HCT116 (cell line): ENCODE data around the gene TDRD9. TPM values are rescaled to one million over a fixed set of nuclear protein-coding genes. Genes with fewer than 3 reads are reported as not detected.
"Not testable (repeated sequence)": the region's sequence is repeated elsewhere in the genome, so short reads cannot be mapped to it uniquely, and the experiment has no call there.

Experiments used
- ATAC-seq: fragments of 200-7000 bp; cut with Tn5 transposase; 2 replicates; pipeline ENCODE4 v1.9.1; 2020; ENCODE audit warnings: mild to moderate bottlenecking, moderate library complexity
- BruUV-seq: library from RNA; stranded (reverse); fragments of 400-500 nt; replicated peaks from 2 replicates; lab custom pipeline; 2021; lab: Mats Ljungman, UMichigan
- CTCF ChIA-PET: fragments of 300-600 bp; sonication (Branson Sonifier 250); formaldehyde crosslinking; loops from one replicate; lab custom pipeline; 2021; ENCODE audit warnings: antibody characterized with exemption; lab: Charles Lee
- POLR2A ChIA-PET: fragments of 300-600, 350-600 bp; sonication (Branson Sonifier 250); formaldehyde crosslinking; loops from one replicate; lab custom pipeline; 2021; ENCODE audit warnings: antibody characterized with exemption; lab: Charles Lee
- RAD21 ChIA-PET, 2 experiments: fragments of 300-600 bp; sonication (Branson Sonifier 250); formaldehyde crosslinking; loops; one replicate each; lab custom pipeline; 2023; ENCODE audit warnings: low total read pairs in 2 of 2; ENCODE audit not compliant: uncharacterized antibody in 2 of 2, unreplicated experiment in 2 of 2, low non-redundant PET in 1 of 2; lab: Charles Lee
- DNase-seq: peaks from one replicate; pipeline ENCODE4 v3.0.0-alpha.2; 2010; ENCODE audit warnings: low read depth, low spot score
- H2AFZ ChIP-seq: fragments of 200-600 bp; shearing (Covaris generic), sonication (generic); 2 replicates; pipeline ENCODE4 v1.6.1; 2017; ENCODE audit warnings: low read depth, mixed run types, mixed read lengths, antibody characterized with exemption, low read length; ENCODE audit not compliant: poor library complexity, severe bottlenecking
- H3K27ac ChIP-seq: 2 replicates; pipeline ENCODE4 v1.5.1; 2012; ENCODE audit warnings: low read depth, low read length
- H3K27me3 ChIP-seq: fragments of 200-600 bp; sonication (generic); 2 replicates; pipeline ENCODE4 v1.6.1; 2016; ENCODE audit warnings: mixed run types, low read length, mixed read lengths; ENCODE audit not compliant: insufficient read depth
- H3K36me3 ChIP-seq, 2 experiments: fragments of 200-500 bp in 1 of 2; fragments of 200-600 bp in 1 of 2; sonication (Bioruptor generic) in 1 of 2; sonication (generic) in 1 of 2; 2 replicates each; pipeline versions ENCODE4 v1.5.1 to v1.6.1; 2014 to 2016; ENCODE audit warnings: low read length in 2 of 2, inconsistent platforms in 1 of 2, mixed read lengths in 1 of 2, mixed run types in 1 of 2; ENCODE audit not compliant: insufficient read depth in 2 of 2, control insufficient read depth in 1 of 2
- H3K4me1 ChIP-seq, 2 experiments: fragments of 200-600 bp in 1 of 2; sonication (generic) in 1 of 2; 2 replicates each; pipeline versions ENCODE4 v1.5.1 to v1.6.1; 2012 to 2017; ENCODE audit warnings: low read length in 2 of 2, inconsistent platforms in 1 of 2, mild to moderate bottlenecking in 1 of 2, mixed read lengths in 1 of 2, mixed run types in 1 of 2, moderate library complexity in 1 of 2; ENCODE audit not compliant: insufficient read depth in 2 of 2, control insufficient read depth in 1 of 2
- H3K4me2 ChIP-seq: fragments of 200-600 bp; sonication (generic); 2 replicates; pipeline ENCODE4 v1.6.1; 2017; ENCODE audit warnings: mixed run types, low read length, mixed read lengths
- H3K4me3 ChIP-seq, 2 experiments: fragments of 200-600 bp in 1 of 2; sonication (generic) in 1 of 2; replicated peaks in 1 of 2; 2 replicates each; pipeline ENCODE4 v1.5.1; 2011 to 2016; ENCODE audit warnings: low read length in 2 of 2, control low read depth in 1 of 2, low read depth in 1 of 2, mild to moderate bottlenecking in 1 of 2, mixed read lengths in 1 of 2, mixed run types in 1 of 2
- H3K79me2 ChIP-seq: fragments of 200-600 bp; sonication (generic); 2 replicates; pipeline ENCODE4 v1.6.1; 2017; ENCODE audit warnings: mild to moderate bottlenecking, mixed run types, low read length, moderate library complexity, mixed read lengths; ENCODE audit not compliant: insufficient read depth
- H3K9ac ChIP-seq: fragments of 200-600 bp; sonication (generic); 2 replicates; pipeline ENCODE4 v1.6.1; 2016; ENCODE audit warnings: low read length, mixed read lengths
- H3K9me2 ChIP-seq: fragments of 200-600 bp; sonication (generic), shearing (Covaris generic); 2 replicates; pipeline ENCODE4 v1.6.1; 2017; ENCODE audit warnings: mixed run types, mild to moderate bottlenecking, moderate library complexity; ENCODE audit not compliant: insufficient read depth
- H3K9me3 ChIP-seq, 2 experiments: fragments of 200-500 bp in 1 of 2; fragments of 200-600 bp in 1 of 2; sonication (Bioruptor generic) in 1 of 2; sonication (generic) in 1 of 2; 2 replicates each; pipeline ENCODE4 v1.6.1; 2014 to 2017; ENCODE audit warnings: low read length in 2 of 2, mixed read lengths in 2 of 2, inconsistent platforms in 1 of 2, low read depth in 1 of 2, mild to moderate bottlenecking in 1 of 2, mixed run types in 1 of 2, moderate library complexity in 1 of 2; ENCODE audit not compliant: control insufficient read depth in 1 of 2, insufficient read depth in 1 of 2
- H4K20me1 ChIP-seq: fragments of 200-600 bp; sonication (generic), shearing (Covaris generic); 2 replicates; pipeline ENCODE4 v1.6.1; 2017; ENCODE audit warnings: mixed run types, mild to moderate bottlenecking, moderate library complexity; ENCODE audit not compliant: insufficient read depth
- CEBPB ChIP-seq: IDR thresholded peaks from 2 replicates; pipeline ENCODE4 v1.6.1; 2012; ENCODE audit warnings: low read depth
- EGR1 ChIP-seq: IDR thresholded peaks from 2 replicates; pipeline ENCODE4 v1.6.1; 2012; ENCODE audit warnings: low read depth
- EZH2phosphoT487 ChIP-seq: fragments of 200-600 bp; IDR thresholded peaks from 2 replicates; pipeline ENCODE4 v1.6.1; 2018; ENCODE audit warnings: antibody characterized with exemption, borderline replicate concordance
- FOSL1 ChIP-seq: IDR thresholded peaks from 2 replicates; pipeline ENCODE4 v1.6.1; 2012; ENCODE audit warnings: low read depth
- RAD21 ChIP-seq: IDR thresholded peaks from 2 replicates; pipeline ENCODE4 v1.6.1; 2012; ENCODE audit warnings: low read depth, mild to moderate bottlenecking
- SIN3A ChIP-seq: IDR thresholded peaks from 2 replicates; pipeline ENCODE4 v1.6.1; 2012; ENCODE audit warnings: low read depth
- SRF ChIP-seq: IDR thresholded peaks from 2 replicates; pipeline ENCODE4 v1.6.1; 2012; ENCODE audit warnings: low read depth
- TCF7L2 ChIP-seq: IDR thresholded peaks from 2 replicates; pipeline ENCODE4 v1.7.0; 2011; ENCODE audit warnings: borderline replicate concordance, inconsistent platforms; ENCODE audit not compliant: insufficient read depth, insufficient read length; ENCODE audit errors: extremely low read depth
- intact Hi-C: fragments of 100-400 bp; cut with micrococcal nuclease; formaldehyde crosslinking; loops from 2 replicates; pipeline ENCODE4 v1.10.0; 2022
- total RNA-seq: library from RNA; stranded (reverse); gene quantifications from one replicate; pipeline ENCODE4 v1.2.1, GENCODE V29; 2021; ENCODE audit not compliant: unreplicated experiment
- TF ChIP-seq, protein P1 (sequence below), 3 experiments: fragments of 200-600 bp in 1 of 3; sonication (generic) in 1 of 3; IDR thresholded peaks in 2 of 3; conservative IDR thresholded peaks in 1 of 3; 2 replicates each; pipeline ENCODE4 v1.5.1; 2012 to 2017; ENCODE audit warnings: low read depth in 2 of 3, low read length in 2 of 3, antibody characterized with exemption in 1 of 3, borderline replicate concordance in 1 of 3, control low read depth in 1 of 3, mild to moderate bottlenecking in 1 of 3, mixed read lengths in 1 of 3, mixed run types in 1 of 3, moderate library complexity in 1 of 3; ENCODE audit not compliant: insufficient read depth in 1 of 3
- TF ChIP-seq, protein P2 (sequence below): IDR thresholded peaks from 2 replicates; pipeline ENCODE4 v1.6.1; 2012

Gene TDRD9
- total RNA-seq, 1 experiment from 2014 or later: not detected

DNA sequence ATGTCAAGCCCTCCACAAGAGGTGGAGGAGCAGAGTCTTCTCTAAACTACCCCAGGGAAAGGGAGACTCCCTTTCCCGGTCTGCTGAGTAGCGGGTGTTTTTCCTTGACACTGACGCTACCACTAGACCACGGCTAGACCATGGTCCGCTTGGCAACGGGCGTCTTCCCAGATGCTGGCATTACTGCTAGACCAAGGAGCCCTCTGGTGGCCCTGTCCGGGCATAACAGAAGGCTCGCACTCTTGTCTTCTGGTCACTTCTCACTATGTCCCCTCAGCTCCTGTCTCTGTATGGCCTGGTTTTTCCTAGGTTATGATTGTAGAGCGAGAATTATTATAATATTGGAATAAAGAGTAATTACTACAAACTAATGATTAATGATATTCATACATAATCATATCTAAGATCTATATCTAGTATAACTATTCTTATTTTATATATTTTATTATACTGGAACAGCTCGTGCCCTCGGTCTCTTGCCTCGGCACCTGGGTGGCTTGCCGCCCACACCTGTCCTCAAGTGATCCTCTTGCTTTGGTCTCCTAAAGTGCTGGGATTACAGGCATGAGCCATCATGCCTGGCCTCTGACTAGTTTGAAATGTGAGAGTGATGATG, 52.5 kb downstream of the TDRD9 start:
- H4K20me1 ChIP-seq, H3K4me1 ChIP-seq, BruUV-seq, H3K79me2 ChIP-seq, RAD21 ChIA-PET, H3K4me3 ChIP-seq, H3K9me3 ChIP-seq, H2AFZ ChIP-seq, H3K4me2 ChIP-seq, H3K27ac ChIP-seq, H3K9me2 ChIP-seq, H3K36me3 ChIP-seq, H3K27me3 ChIP-seq, H3K9ac ChIP-seq: not testable (repeated sequence)
- POLR2A ChIA-PET: interaction anchor here (1.1 to 1.2 kb wide), 2 partner anchors 60 to 172 kb away, joined by 3 to 4 read pairs; no protein-coding TSS in a partner anchor
- TF ChIP-seq RAD21: peak; percentile 78
- TF ChIP-seq, protein P1, sequence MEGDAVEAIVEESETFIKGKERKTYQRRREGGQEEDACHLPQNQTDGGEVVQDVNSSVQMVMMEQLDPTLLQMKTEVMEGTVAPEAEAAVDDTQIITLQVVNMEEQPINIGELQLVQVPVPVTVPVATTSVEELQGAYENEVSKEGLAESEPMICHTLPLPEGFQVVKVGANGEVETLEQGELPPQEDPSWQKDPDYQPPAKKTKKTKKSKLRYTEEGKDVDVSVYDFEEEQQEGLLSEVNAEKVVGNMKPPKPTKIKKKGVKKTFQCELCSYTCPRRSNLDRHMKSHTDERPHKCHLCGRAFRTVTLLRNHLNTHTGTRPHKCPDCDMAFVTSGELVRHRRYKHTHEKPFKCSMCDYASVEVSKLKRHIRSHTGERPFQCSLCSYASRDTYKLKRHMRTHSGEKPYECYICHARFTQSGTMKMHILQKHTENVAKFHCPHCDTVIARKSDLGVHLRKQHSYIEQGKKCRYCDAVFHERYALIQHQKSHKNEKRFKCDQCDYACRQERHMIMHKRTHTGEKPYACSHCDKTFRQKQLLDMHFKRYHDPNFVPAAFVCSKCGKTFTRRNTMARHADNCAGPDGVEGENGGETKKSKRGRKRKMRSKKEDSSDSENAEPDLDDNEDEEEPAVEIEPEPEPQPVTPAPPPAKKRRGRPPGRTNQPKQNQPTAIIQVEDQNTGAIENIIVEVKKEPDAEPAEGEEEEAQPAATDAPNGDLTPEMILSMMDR (IDR thresholded peaks at IDR 0.05 in 2 of 3, conservative IDR thresholded peaks at IDR 0.05 in 1 of 3; ENCODE audit: borderline replicate concordance in 1 of 3, insufficient read depth in 1 of 3, low read depth in 2 of 3, low read length in 2 of 3): peak; percentile 43 to 59 (median 46); a peak in 5 of 6 replicates
- CTCF ChIA-PET: interaction anchor here (0.7 to 4.4 kb wide), 5 partner anchors 11 to 175 kb away, joined by 3 to 38 read pairs (median 3); no protein-coding TSS in a partner anchor
- ATAC-seq: peak; percentile 68
- intact Hi-C loops: loop anchor here (1.0 to 2.0 kb wide), 2 partner anchors 172 to 408 kb away; no protein-coding TSS in a partner anchor
- DNase-seq: peak; percentile 18

DNA sequence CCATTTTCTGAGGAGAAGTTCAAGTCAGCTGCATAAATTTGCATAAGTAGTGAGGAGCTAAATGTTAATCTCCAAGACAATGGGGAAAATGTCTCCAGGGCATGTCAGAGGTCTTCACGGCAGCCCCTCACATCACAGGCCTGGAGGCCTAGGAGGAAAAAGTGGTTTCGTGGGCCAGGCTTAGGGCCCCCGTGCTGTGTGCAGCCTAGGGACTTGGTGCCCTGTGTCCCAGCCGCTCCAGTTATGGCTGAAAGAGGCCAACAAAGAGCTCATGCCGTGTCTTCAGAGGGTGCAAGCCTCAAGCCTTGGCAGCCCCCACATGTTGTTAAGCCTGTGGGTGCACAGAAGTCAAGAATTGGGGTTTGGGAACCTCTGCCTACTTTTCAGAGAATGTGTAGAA, 55.9 kb downstream of the TDRD9 start:
- Histone ChIP-seq H4K20me1 (no peaks in the 10 kb centered on the region), H3K79me2 (no peaks in the 10 kb centered on the region), H3K9me3 (peaks cover 1 to 6% of the 10 kb centered on the region in 2 experiments; a peak in 2 of 4 replicates), H3K4me2 (no peak overlapping the region), H3K27ac (no peak overlapping the region), H3K4me3 (no peak overlapping the region), H3K9ac (no peak overlapping the region)
- ChIA-PET CTCF (no interaction called here), RAD21 (no interaction called here)
- intact Hi-C loops: no loop called here
- no peak for TF ChIP-seq RAD21
- no peak for TF ChIP-seq TCF7L2
- TF ChIP-seq SIN3A: no peak
- no peak for TF ChIP-seq EZH2phosphoT487
- TF ChIP-seq SRF: no peak
- TF ChIP-seq FOSL1: no peak
- TF ChIP-seq, protein P2, sequence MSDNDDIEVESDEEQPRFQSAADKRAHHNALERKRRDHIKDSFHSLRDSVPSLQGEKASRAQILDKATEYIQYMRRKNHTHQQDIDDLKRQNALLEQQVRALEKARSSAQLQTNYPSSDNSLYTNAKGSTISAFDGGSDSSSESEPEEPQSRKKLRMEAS: no peak
- TF ChIP-seq EGR1: no peak
- no peak for TF ChIP-seq CEBPB
- TF ChIP-seq, all 23 proteins: peak for 0
- no peak for ATAC-seq
- H3K27me3 ChIP-seq: no peaks in the 10 kb centered on the region
- no peak for DNase-seq
- no TSS peak for BruUV-seq
- H3K4me1 ChIP-seq: no peaks in the 10 kb centered on the region
- H3K36me3 ChIP-seq: no peaks in the 10 kb centered on the region
- no peak overlapping the region for H2AFZ ChIP-seq
- POLR2A ChIA-PET: no interaction called here
- no peaks in the 10 kb centered on the region for H3K9me2 ChIP-seq
